ENCODE measurements around the gene ESPNL.

DNA sequence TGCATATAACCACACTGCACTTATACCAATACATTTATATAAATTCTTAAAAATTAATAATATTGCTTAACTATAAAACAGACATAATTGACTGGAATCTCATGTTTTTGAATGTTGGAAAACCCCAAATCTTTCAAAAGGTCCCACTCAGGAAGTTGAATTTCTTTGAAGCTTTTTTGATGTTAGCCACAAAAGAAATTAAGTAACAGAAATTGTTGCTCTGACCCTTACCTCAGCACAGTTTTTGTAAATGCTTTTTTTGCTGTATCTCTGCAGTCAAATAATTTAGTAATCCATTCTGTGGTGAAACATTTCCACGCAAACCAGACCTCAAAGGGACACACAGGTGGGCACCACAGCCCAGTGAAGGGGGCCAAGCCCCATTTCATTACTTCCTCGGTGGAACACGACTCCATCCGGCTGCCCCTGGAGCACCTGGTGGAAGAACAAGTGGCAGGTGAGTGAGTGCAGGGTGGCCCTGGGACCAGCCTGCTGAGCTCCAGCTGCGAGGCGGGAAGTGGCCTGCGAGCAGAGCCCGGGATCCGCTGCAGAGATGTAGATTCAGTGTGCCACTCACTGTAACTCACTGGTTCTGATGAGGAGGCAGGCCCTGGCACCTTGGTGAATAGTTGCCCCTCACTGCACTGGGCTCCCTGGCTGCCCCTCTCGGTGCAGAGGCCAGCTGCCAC is 31.0 kb upstream of the ESPNL start:
- TF ChIP-seq, protein P1, sequence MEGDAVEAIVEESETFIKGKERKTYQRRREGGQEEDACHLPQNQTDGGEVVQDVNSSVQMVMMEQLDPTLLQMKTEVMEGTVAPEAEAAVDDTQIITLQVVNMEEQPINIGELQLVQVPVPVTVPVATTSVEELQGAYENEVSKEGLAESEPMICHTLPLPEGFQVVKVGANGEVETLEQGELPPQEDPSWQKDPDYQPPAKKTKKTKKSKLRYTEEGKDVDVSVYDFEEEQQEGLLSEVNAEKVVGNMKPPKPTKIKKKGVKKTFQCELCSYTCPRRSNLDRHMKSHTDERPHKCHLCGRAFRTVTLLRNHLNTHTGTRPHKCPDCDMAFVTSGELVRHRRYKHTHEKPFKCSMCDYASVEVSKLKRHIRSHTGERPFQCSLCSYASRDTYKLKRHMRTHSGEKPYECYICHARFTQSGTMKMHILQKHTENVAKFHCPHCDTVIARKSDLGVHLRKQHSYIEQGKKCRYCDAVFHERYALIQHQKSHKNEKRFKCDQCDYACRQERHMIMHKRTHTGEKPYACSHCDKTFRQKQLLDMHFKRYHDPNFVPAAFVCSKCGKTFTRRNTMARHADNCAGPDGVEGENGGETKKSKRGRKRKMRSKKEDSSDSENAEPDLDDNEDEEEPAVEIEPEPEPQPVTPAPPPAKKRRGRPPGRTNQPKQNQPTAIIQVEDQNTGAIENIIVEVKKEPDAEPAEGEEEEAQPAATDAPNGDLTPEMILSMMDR (IDR thresholded peaks at IDR 0.05): no peak
- no peak for TF ChIP-seq POLR2A (IDR thresholded peaks at IDR 0.05)

Measured in transverse colon (tissue), 3 donors.